HTR-8/SVneo (cell line): Measurements from ENCODE around the gene BABAM2.

Source experiments
- DNase-seq: peaks from one replicate; pipeline ENCODE4 v3.0.0; 2011; ENCODE audit warnings: low spot score, mixed read lengths; ENCODE audit not compliant: insufficient read length
- FAIRE-seq: peaks from 2 replicates; lab custom pipeline; 2011; peaks lifted over from hg19 to GRCh38; lab: Jason Lieb, UNC

The BABAM2 gene

GRCh38 chr2:28373854-28374253 is 483.3 kb downstream of the BABAM2 start:
- FAIRE-seq (no peak), DNase-seq (no peak)

GRCh38 chr2:28374331-28374730 is 483.8 kb downstream of the BABAM2 start:
- DNase-seq: no peak
- no peak for FAIRE-seq

GRCh38 chr2:28375236-28375635 is 484.7 kb downstream of the BABAM2 start:
- FAIRE-seq (no peak), DNase-seq (no peak)

GRCh38 chr2:28375742-28376631 is 485.5 kb downstream of the BABAM2 start:
- DNase-seq: no peak
- no peak for FAIRE-seq

- FAIRE-seq (no peak), DNase-seq (no peak)
Observed at GRCh38 chr2:28377195-28377816, 486.8 kb downstream of the BABAM2 start.

GRCh38 chr2:28377984-28378678 is 487.6 kb downstream of the BABAM2 start:
- FAIRE-seq: peak; percentile 28
- no peak for DNase-seq

GRCh38 chr2:28378679-28379584 is 488.4 kb downstream of the BABAM2 start:
- FAIRE-seq (no peak), DNase-seq (no peak)

GRCh38 chr2:28380219-28380618 is 489.7 kb downstream of the BABAM2 start:
- DNase-seq (no peak), FAIRE-seq (no peak)

- DNase-seq: no peak
- no peak for FAIRE-seq
Observed at GRCh38 chr2:28381225-28382180, 491.0 kb downstream of the BABAM2 start.

GRCh38 chr2:28382755-28383154 is 492.2 kb downstream of the BABAM2 start:
- FAIRE-seq (no peak), DNase-seq (no peak)

- FAIRE-seq (no peak), DNase-seq (peak; percentile 64)
Observed at GRCh38 chr2:28387082-28387960, 496.8 kb downstream of the BABAM2 start.
